GM18951 (cell line): Measurements from ENCODE around the gene ANKRD6.

Source experiments
- POLR2A ChIP-seq: IDR thresholded peaks from 4 replicates; pipeline ENCODE4 v1.6.1; 2011; ENCODE audit warnings: mild to moderate bottlenecking; ENCODE audit not compliant: insufficient read length, insufficient read depth; ENCODE audit errors: extremely low read depth
- in situ Hi-C: fragments of 300-500 bp; cut with MboI; formaldehyde crosslinking; loops from one replicate; pipeline ENCODE4 v1.12.0; 2022; ENCODE audit warnings: low sequenced_read_pairs, mixed read lengths, inconsistent platforms; ENCODE audit not compliant: unreplicated experiment

Gene ANKRD6

DNA sequence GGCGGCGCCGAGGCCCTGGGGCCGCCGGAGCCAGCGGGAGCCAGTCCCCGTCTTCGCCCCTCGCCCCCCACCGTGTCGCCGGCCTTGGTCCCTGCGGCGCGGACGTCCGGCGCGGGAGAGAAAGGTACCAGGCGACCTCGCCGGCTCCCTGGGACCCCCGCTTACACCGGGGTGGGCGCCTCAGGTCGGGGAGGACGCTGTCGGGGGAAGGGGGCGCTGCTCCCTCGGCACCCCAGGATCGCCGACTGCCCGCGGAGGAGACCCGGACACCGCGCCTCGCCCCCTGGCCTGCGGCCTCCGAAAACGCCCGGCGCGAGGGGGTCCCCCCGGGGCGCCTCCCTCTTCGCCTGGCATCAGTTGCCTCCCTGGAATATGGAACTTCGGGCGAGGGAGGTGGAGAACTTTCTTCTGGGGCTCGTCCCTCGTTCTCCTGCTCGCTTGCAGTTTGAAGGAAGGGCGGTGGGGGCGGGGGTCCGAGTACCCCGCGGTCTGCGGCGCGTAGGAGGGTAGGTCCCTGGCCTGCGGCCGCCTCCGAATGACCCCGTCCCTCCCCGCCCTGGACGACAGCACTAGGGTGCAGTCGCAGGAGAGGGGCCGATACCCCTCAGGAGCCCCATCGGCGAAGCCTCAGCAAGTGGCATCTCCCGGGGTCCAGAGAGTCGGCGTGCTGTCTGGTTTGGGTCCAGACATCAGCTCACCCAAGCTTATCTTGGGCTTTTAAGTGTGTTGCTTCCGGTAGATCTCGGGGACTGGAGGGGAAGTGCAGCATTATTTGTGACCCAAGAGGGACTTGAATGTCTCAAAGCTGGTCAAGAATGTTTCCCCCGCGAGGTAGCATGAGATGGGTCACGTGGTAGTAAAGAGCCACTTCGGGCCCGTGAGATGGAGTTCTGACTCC is 549 bp downstream of the ANKRD6 start:
- no peak for TF ChIP-seq POLR2A
- in situ Hi-C loops = loop anchor here (10.0 kb wide), 1 partner anchor 181 kb away; no protein-coding TSS in a partner anchor

DNA sequence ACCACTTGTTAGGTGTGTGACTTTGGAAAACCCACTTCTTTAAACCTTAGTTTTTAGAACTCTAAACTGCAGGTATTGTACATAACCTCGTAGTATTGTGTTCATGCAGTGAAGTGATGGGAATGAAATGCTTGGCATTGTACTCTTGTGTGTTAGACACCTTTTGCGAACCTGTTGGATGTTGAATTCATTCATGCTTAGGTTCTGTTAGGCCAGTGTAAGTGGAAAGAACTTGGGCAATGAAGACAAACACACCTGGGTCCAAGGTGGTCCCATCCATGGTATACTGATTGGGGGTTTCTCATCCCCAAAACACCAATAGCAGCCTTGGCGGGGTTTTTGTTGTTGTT is 1.2 kb downstream of the ANKRD6 start:
- no peak for TF ChIP-seq POLR2A
- in situ Hi-C loops = loop anchor here (10.0 kb wide), 1 partner anchor 181 kb away; no protein-coding TSS in a partner anchor

DNA sequence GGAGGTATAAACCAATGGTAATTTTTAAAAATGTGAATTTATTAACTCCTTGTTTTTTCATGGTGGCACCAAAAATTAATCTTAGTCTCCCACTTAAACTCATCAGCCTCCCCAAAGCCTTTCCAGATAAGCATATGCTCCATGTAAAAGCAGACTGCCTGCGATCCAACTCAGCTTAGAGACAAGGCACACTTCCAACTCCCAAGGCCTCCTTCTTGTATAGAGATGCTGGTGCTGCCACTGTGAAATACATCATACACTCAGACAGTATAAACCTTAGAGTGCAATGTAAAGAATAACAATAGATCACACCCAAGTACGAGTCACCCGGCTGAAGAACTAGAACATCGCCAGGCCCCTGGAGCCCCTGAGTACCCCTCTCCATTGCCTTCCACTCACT is 2.0 kb downstream of the ANKRD6 start:
- in situ Hi-C loops = loop anchor here (10.0 kb wide), 1 partner anchor 180 kb away; no protein-coding TSS in a partner anchor
- TF ChIP-seq POLR2A = no peak

DNA sequence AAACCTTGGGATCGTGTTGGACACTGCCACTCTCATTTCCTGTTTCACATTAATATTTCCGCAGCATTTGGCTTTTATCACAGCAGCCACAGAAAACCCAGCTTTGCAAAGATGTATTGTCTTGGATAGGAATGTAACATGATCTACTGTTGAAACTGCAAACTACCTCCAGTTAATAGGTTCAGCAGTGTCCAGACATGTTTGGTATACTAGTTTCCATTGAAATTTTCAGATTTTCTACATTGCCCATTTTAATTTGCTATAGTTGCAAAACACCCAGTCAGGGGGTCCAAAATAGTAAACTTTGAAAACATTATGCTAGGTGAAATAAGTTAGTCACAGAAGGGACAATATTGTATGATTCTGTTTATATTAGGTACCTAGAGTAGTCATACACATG is 3.3 kb downstream of the ANKRD6 start:
- TF ChIP-seq POLR2A = no peak
- in situ Hi-C loops = loop anchor here (10.0 kb wide), 1 partner anchor 179 kb away; no protein-coding TSS in a partner anchor

DNA sequence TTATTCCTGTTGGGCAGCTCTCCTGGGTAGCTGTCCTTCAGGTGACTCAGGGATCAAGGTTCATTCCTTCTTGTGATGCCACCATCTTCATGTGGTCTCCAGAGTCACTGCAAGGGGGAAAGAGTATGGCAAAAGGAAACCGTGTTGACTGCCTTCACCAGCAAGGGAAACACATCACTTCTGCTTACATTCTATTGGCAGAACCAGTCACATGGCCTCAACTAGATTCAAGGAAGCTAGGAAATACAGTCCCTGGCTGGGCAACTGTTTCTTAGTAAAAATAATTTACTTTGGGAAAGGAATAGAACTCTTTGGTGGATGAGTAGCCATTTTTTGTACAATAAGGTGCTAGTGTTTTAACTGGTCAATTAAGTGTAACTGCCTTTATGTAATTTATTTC is 5.3 kb downstream of the ANKRD6 start:
- no peak for TF ChIP-seq POLR2A
- in situ Hi-C loops = loop anchor here (10.0 kb wide), 1 partner anchor 177 kb away; no protein-coding TSS in a partner anchor

DNA sequence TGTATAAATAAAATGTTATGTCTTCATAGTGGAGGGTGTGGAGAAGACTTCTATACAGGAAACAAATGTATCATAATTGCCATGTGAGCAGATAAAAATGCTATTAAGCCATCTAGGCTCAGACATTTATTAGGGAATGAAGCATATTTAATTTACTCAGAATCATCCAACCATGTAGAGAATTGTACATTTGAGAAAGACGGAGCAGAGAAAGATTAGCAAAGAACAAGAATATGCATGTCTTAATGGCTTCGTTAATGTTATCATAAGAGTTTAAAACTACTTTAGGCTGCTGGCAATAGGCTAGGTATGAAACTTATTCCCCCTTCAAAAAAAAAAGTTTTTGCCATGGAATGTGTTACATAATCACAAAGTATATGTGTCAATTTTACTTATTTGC is 6.1 kb downstream of the ANKRD6 start:
- in situ Hi-C loops = loop anchor here (10.0 kb wide), 1 partner anchor 176 kb away; no protein-coding TSS in a partner anchor
- no peak for TF ChIP-seq POLR2A

DNA sequence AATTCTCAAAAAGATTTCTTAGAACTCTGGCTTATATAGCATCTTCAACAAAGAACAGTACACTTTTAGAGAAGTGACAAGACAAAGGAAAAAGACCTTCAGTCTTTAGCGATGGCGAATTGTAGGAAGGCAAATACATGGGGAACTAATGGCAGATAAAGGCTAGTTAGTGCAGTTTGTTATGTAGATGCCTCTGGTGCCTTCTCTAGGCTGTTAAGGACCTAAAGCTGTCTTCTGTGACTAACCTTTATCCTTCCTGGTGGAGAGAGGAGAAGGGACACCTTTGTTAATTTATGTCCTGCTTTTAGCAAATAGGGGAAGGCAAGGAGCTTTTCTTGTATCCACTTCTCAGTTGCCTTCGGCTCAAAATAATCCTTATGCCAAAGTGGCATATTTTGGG is 7.2 kb downstream of the ANKRD6 start:
- no peak for TF ChIP-seq POLR2A
- in situ Hi-C loops = no loop called here

DNA sequence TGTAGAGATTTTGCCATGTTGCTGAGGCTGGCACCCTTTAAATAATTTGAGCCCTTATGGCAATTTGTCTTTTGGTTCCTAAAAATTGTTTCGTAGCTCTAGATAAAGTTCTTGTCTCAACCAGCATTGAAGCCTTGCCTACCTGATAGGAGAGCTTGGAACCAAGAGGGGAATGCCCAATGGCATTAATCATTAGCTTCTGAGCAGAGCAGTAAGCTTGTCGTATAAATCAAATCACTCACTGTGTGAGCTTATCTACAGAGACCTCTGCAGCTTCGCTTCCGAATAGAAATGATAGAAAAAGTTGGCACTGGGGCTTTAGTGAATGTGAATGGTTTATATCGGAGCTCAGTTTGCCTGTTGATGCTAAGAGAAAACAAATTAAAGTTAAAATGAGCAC is 10.7 kb downstream of the ANKRD6 start:
- in situ Hi-C loops = no loop called here
- no peak for TF ChIP-seq POLR2A

DNA sequence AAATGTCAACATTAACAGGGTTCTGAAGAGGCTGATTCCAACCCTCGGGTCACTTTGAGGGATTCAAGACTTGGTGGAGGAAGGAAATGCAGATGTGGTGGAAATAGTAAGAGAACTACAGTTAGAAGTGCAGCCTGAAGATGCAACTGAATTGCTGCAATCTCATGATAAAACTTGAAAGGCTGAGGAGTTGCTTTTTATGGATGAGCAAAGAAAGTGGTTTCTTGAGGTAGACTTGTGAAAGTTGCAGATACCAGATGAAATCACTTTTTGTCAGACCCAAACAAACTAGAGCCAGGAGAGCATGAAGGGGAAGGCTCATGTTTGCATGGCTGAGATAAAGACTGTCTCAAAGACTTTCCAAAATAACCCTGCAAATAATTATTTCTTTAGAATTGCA is 16.2 kb downstream of the ANKRD6 start:
- in situ Hi-C loops = no loop called here
- TF ChIP-seq POLR2A = no peak

DNA sequence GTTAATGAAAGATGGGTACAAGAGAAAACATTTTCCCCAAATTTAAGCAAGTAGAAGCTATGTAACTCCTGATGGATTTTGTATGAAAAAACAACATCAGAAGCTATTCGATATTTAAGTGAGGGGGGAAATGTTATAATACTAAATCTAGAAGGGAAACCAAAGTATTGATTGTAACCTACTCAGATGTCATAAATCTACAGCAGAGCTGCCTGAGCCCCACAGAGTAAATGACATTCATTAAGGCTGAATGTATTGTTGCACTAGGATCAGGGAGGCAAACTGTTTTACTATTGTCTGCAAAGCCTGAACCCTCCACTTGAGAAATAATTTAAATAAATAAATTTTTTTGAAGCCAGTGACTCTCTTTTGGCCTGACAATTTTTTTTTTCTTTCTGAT is 19.3 kb downstream of the ANKRD6 start:
- no peak for TF ChIP-seq POLR2A
- in situ Hi-C loops = no loop called here

DNA sequence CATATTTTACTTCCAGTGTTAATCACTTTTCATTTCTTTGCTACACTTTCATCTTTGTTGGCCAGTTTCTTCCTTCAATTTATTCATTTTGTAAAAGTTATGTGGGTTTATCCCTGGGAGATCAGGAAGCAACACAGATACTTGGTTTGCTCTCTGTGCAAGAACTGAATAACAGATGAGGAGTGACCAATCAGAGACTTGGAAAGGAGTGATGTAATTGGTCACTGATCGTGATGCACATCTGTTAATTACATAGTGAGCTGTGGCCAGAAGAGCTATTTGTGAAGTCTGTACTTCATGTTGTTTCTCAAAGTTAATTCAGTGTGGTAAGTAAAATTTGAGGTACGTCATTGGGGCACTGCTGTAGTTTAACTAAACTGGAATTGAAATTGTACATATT is 21.3 kb downstream of the ANKRD6 start:
- in situ Hi-C loops = no loop called here

DNA sequence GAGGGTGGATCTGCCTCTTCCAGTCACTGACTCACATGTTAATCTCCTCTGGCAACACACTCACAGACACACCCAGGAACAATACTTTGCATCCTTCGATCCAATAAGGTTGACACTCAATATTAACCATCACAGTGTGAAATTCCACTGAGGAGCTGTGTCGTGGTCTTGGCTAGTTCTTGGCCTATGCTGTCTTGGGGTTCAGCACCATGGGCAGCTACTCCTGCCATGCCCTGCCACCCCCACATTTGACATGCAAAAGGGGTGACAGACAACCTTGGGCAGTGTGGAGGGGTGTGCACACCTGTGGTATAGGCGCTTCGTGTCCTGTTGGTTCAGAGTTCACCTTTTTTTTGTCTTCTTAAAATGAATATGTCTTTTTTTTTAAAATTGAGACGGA is 25.8 kb downstream of the ANKRD6 start:
- in situ Hi-C loops = no loop called here
- TF ChIP-seq POLR2A = no peak

More for the DNA sequence above, 21.3 kb downstream of the ANKRD6 start:
- no peak for TF ChIP-seq POLR2A

DNA sequence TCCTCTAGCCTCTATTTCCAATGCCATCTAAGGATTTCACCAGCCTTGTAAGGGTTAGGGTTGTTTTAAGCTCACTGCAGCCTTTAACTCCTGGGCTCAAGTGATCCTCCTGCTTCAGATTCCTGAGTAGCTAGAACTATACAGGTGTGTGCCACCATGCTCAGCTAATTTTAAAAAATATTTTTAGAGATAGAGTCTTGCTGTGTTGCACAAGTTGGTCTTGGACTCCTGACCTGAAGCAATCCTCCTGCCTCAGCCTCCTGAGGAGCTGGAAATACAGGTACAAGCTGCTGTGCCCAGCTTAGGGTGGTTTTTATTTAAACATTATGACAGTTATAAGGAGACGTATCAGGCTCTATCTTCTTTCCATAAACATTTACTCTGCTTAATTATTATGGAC is 26.5 kb downstream of the ANKRD6 start:
- in situ Hi-C loops = no loop called here
- no peak for TF ChIP-seq POLR2A

DNA sequence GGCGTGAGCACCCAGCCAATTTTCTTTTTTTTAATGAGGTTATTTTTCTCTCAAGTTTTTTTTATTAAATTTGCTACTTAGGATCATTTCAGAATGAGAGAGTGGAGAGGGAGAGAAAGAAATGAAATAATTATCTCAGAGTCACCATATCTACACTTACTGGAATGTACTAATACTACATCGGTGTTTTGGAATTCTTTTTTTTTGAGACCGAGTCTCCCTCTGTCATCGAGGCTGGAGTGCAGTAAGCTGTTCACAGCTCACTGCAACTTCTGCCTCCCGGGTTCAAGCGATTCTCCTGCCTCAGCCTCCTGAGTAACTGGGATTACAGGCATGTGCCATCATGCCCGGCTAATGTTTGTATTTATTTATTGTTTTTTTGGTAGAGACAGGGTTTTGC is 27.8 kb downstream of the ANKRD6 start:
- no peak for TF ChIP-seq POLR2A
- in situ Hi-C loops = no loop called here
